ENCODE measurements around the gene ANKRD7. TPM values are rescaled to one million over a fixed set of nuclear protein-coding genes. Genes with fewer than 3 reads are reported as not detected.
A peak's percentile ranks its signal among the peaks of the same experiment; 100 is the strongest.

Gene ANKRD7
- total and polyA plus RNA-seq, 8 donors: 0.28 to 1.2 (median 0.63) TPM

- intact Hi-C loops (cut with DNase I): no loop called here
- peak; percentile 34 to 51 (median 41) for ATAC-seq
- no peak for DNase-seq
- FAIRE-seq: no peak
- peak overlapping the region; percentile 31 to 61 (median 46) for H3K4me3 ChIP-seq
- peaks cover 0 to 7% (median 0%) of the 10 kb centered on the region in 3 donors for H3K4me1 ChIP-seq
- peak overlapping the region in 1 of 4 donors; percentile 57 for H3K27ac ChIP-seq
- no peaks in the 10 kb centered on the region for H3K9me3 ChIP-seq
- 29 to 36% methylated on average over 3 of the region's 3 CpGs for WGBS, 2 donors
- no peaks in the 10 kb centered on the region for H3K27me3 ChIP-seq
- TF ChIP-seq CTCF (IDR thresholded peaks at IDR 0.05): no peak
- H3K36me3 ChIP-seq: no peaks in the 10 kb centered on the region
These were observed 9.7 kb upstream of the ANKRD7 start for GRCh38 chr7:118214833-118215182.

- no peak overlapping the region for H3K4me3 ChIP-seq
- no peak for ATAC-seq
- no peak for DNase-seq
- no peaks in the 10 kb centered on the region for H3K27me3 ChIP-seq
- 48 to 49% methylated on average over 1 of the region's 1 CpG for WGBS, 2 donors
- no peaks in the 10 kb centered on the region for H3K36me3 ChIP-seq
- peaks cover 0 to 7% (median 0%) of the 10 kb centered on the region in 3 donors for H3K4me1 ChIP-seq
- no peak overlapping the region for H3K27ac ChIP-seq
- no peaks in the 10 kb centered on the region for H3K9me3 ChIP-seq
- no peak for TF ChIP-seq CTCF (IDR thresholded peaks at IDR 0.05)
- intact Hi-C loops (cut with DNase I): no loop called here
- FAIRE-seq: no peak
These were observed 7.3 kb upstream of the ANKRD7 start for GRCh38 chr7:118217210-118217619.

- ATAC-seq: no peak
- Histone ChIP-seq H3K27me3 (no peaks in the 10 kb centered on the region), H3K9me3 (no peaks in the 10 kb centered on the region), H3K36me3 (no peaks in the 10 kb centered on the region), H3K4me3 (no peak overlapping the region), H3K4me1 (peaks cover 0 to 4% (median 0%) of the 10 kb centered on the region in 3 donors), H3K27ac (no peak overlapping the region)
- DNase-seq: no peak
- FAIRE-seq: no peak
- 60 to 74% methylated on average over 8 of the region's 8 CpGs for WGBS, 2 donors
- intact Hi-C loops (cut with DNase I): no loop called here
- no peak for TF ChIP-seq CTCF (IDR thresholded peaks at IDR 0.05)
These were observed 5.9 kb upstream of the ANKRD7 start for GRCh38 chr7:118218413-118219156.

GRCh38 chr7:118219157-118219512 is 5.4 kb upstream of the ANKRD7 start:
- no peaks in the 10 kb centered on the region for H3K36me3 ChIP-seq
- no peak for TF ChIP-seq CTCF (IDR thresholded peaks at IDR 0.05)
- no peak overlapping the region for H3K4me3 ChIP-seq
- FAIRE-seq (no peak), DNase-seq (no peak), ATAC-seq (no peak)
- intact Hi-C loops (cut with DNase I): no loop called here
- WGBS, 2 donors: 87 to 94% methylated on average over 3 of the region's 3 CpGs
- peaks cover 0 to 3% (median 0%) of the 10 kb centered on the region in 3 donors for H3K4me1 ChIP-seq
- H3K9me3 ChIP-seq: no peaks in the 10 kb centered on the region
- no peak overlapping the region for H3K27ac ChIP-seq
- no peaks in the 10 kb centered on the region for H3K27me3 ChIP-seq

GRCh38 chr7:118220583-118220982 is 3.9 kb upstream of the ANKRD7 start:
- no peaks in the 10 kb centered on the region for H3K9me3 ChIP-seq
- no peaks in the 10 kb centered on the region for H3K4me1 ChIP-seq
- no peak overlapping the region for H3K27ac ChIP-seq
- no peaks in the 10 kb centered on the region for H3K36me3 ChIP-seq
- no peak for TF ChIP-seq CTCF (IDR thresholded peaks at IDR 0.05)
- DNase-seq (no peak), FAIRE-seq (no peak), ATAC-seq (no peak)
- no peaks in the 10 kb centered on the region for H3K27me3 ChIP-seq
- WGBS, 2 donors: 53 to 69% methylated on average over 3 of the region's 3 CpGs
- intact Hi-C loops (cut with DNase I): no loop called here
- H3K4me3 ChIP-seq: no peak overlapping the region

All from pancreas (tissue), 10 donors.